Trophoblast cell (in vitro differentiated cells and primary cell): ENCODE data around the gene ATP13A3.

Source experiments
- DNase-seq, 2 donors: peaks; one replicate each; pipeline ENCODE4 v3.0.0-alpha.2; 2016
- H2AFZ ChIP-seq: 2 replicates; pipeline ENCODE4 v1.6.1; 2013; ENCODE audit warnings: low read length, moderate library complexity, mild to moderate bottlenecking; ENCODE audit not compliant: insufficient read depth, poor library complexity
- H2AK5ac ChIP-seq: 2 replicates; pipeline ENCODE4 v1.6.1; 2013; ENCODE audit warnings: mild to moderate bottlenecking, low read length
- H2BK120ac ChIP-seq: 2 replicates; pipeline ENCODE4 v1.6.1; 2013; ENCODE audit warnings: low read length, mild to moderate bottlenecking, moderate library complexity; ENCODE audit not compliant: insufficient read depth, poor library complexity
- H2BK12ac ChIP-seq: 2 replicates; pipeline ENCODE4 v1.6.1; 2013; ENCODE audit warnings: mild to moderate bottlenecking, low read length, moderate library complexity
- H2BK5ac ChIP-seq: 2 replicates; pipeline ENCODE4 v1.6.1; 2013; ENCODE audit warnings: low read length, low read depth, moderate library complexity, mild to moderate bottlenecking; ENCODE audit not compliant: poor library complexity
- H3K14ac ChIP-seq: 2 replicates; pipeline ENCODE4 v1.6.1; 2013; ENCODE audit warnings: mild to moderate bottlenecking, low read length
- H3K18ac ChIP-seq: 2 replicates; pipeline ENCODE4 v1.6.1; 2013; ENCODE audit warnings: mild to moderate bottlenecking, low read length
- H3K23ac ChIP-seq: 2 replicates; pipeline ENCODE4 v1.6.1; 2013; ENCODE audit warnings: low read length
- H3K27ac ChIP-seq: 2 replicates; pipeline ENCODE4 v1.5.1; 2013; ENCODE audit warnings: low read depth, mild to moderate bottlenecking, inconsistent platforms, low read length, moderate library complexity
- H3K27me3 ChIP-seq: 2 replicates; pipeline ENCODE4 v1.6.1; 2013; ENCODE audit warnings: inconsistent platforms, mild to moderate bottlenecking, low read length, moderate library complexity; ENCODE audit not compliant: insufficient read depth
- H3K36me3 ChIP-seq, 2 experiments: 1 replicate in 1 of 2; 2 replicates in 1 of 2; pipeline ENCODE4 v1.6.1; 2013; ENCODE audit warnings: low read length in 2 of 2, mild to moderate bottlenecking in 2 of 2, moderate library complexity in 1 of 2; ENCODE audit not compliant: insufficient read depth in 2 of 2, control insufficient read depth in 1 of 2
- H3K4ac ChIP-seq: 2 replicates; pipeline ENCODE4 v1.6.1; 2013; ENCODE audit warnings: low read depth, mild to moderate bottlenecking, low read length, moderate library complexity
- H3K4me1 ChIP-seq, 2 experiments: 1 replicate in 1 of 2; 2 replicates in 1 of 2; pipeline ENCODE4 v1.6.1; 2013; ENCODE audit warnings: low read length in 2 of 2, mild to moderate bottlenecking in 2 of 2, moderate library complexity in 1 of 2; ENCODE audit not compliant: insufficient read depth in 2 of 2, control insufficient read depth in 1 of 2
- H3K4me2 ChIP-seq: 2 replicates; pipeline ENCODE4 v1.6.1; 2013; ENCODE audit warnings: inconsistent platforms, mild to moderate bottlenecking, low read length, moderate library complexity
- H3K4me3 ChIP-seq: 2 replicates; pipeline ENCODE4 v1.5.1; 2013; ENCODE audit warnings: mild to moderate bottlenecking, low read depth, low read length, inconsistent platforms
- H3K79me1 ChIP-seq: one replicate; pipeline ENCODE4 v1.6.1; 2013; ENCODE audit warnings: low read length
- H3K79me2 ChIP-seq: 2 replicates; pipeline ENCODE4 v1.6.1; 2013; ENCODE audit warnings: low read length, mild to moderate bottlenecking; ENCODE audit not compliant: control insufficient read depth, insufficient read depth, poor library complexity
- H3K9ac ChIP-seq: 2 replicates; pipeline ENCODE4 v1.6.1; 2013; ENCODE audit warnings: mild to moderate bottlenecking, low read length
- H3K9me3 ChIP-seq: 2 replicates; pipeline ENCODE4 v1.6.1; 2013; ENCODE audit warnings: low read depth, mild to moderate bottlenecking, control low read depth, inconsistent platforms, low read length; ENCODE audit not compliant: insufficient read depth
- H4K12ac ChIP-seq: 2 replicates; pipeline ENCODE4 v1.6.1; 2013; ENCODE audit warnings: low read depth, mild to moderate bottlenecking, low read length, moderate library complexity
- H4K8ac ChIP-seq: 2 replicates; pipeline ENCODE4 v1.6.1; 2013; ENCODE audit warnings: low read depth, mild to moderate bottlenecking, low read length, moderate library complexity
- H4K91ac ChIP-seq: one replicate; pipeline ENCODE4 v1.6.1; 2013; ENCODE audit warnings: low read depth, mild to moderate bottlenecking, low read length, moderate library complexity
- WGBS: extraction: QIAGEN DNeasy Blood & Tissue Kit; methylation state at CpG from one replicate; pipeline ENCODE4 v1.1.7; 2013; ENCODE audit warnings: missing lambda C conversion rate; ENCODE audit not compliant: insufficient read length, insufficient coverage; ENCODE audit errors: extremely low coverage; 5-methylcytosine and 5-hydroxymethylcytosine counted together

Gene ATP13A3

DNA sequence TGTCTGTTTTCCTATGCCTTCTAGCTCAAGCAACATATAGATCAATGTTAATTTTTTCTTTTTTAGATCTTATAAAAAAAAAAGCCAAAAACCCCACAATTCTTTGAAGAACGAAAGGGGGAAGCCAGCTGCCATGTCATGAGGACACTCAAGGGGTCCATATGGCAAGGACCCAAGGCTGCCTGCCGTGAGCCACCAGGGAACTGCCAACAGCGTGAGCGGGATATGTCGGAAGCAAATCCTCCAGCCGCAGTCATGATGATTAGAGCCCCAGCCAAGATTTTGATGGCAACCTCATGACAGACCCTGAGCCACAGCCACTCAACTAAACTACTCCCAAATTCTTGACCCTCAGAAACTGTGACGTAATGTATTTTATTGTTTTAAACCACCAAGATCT, 94.2 kb downstream of the ATP13A3 start:
- Histone ChIP-seq H4K8ac (no peak overlapping the region), H3K79me2 (no peaks in the 10 kb centered on the region), H3K4me2 (no peak overlapping the region), H3K9me3 (no peaks in the 10 kb centered on the region), H3K18ac (no peak overlapping the region), H3K4me3 (no peak overlapping the region), H3K36me3 (no peaks in the 10 kb centered on the region), H3K27me3 (peaks cover 6% of the 10 kb centered on the region), H2BK5ac (no peak overlapping the region), H3K4me1 (no peaks in the 10 kb centered on the region), H3K14ac (no peak overlapping the region), H3K4ac (no peak overlapping the region), H2AFZ (no peak overlapping the region), H3K9ac (no peak overlapping the region), H3K27ac (no peak overlapping the region), H2BK120ac (no peak overlapping the region), H3K79me1 (no peaks in the 10 kb centered on the region), H3K23ac (no peak overlapping the region), H4K12ac (no peak overlapping the region), H2AK5ac (no peak overlapping the region), H4K91ac (no peak overlapping the region), H2BK12ac (no peak overlapping the region)
- DNase-seq = no peak
- no CpG with 5 or more reads among the region's 7 CpGs for WGBS

DNA sequence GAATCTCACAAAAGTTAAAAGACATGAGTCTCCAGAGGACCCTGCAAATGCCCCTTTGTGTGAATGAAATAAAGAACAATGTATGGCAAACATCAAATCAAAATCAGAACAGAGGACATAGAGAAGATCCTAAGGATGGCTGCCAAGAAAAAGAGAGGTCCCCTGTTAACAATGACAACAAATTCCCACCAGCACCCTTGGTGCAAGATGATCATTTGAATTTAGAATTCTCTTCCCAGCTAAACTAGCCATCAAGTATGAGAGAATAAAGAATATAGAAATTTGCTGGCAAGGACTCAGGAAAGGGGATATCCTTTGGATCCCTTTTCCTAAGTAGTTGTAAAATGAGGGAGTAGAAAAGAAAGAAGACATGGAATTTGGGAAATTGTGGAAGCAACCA, 96.0 kb downstream of the ATP13A3 start:
- Histone ChIP-seq H3K14ac (no peak overlapping the region), H2BK5ac (no peak overlapping the region), H3K9ac (no peak overlapping the region), H2AK5ac (no peak overlapping the region), H3K23ac (no peak overlapping the region), H4K91ac (no peak overlapping the region), H3K4me1 (peaks cover 0 to under 1% of the 10 kb centered on the region in 2 experiments), H3K79me2 (no peaks in the 10 kb centered on the region), H3K4me2 (no peak overlapping the region), H2BK12ac (no peak overlapping the region), H4K8ac (no peak overlapping the region), H2AFZ (no peak overlapping the region), H3K18ac (no peak overlapping the region), H3K27ac (no peak overlapping the region), H3K79me1 (no peaks in the 10 kb centered on the region), H3K27me3 (no peaks in the 10 kb centered on the region), H3K4ac (no peak overlapping the region), H3K4me3 (no peak overlapping the region), H4K12ac (no peak overlapping the region), H3K36me3 (no peaks in the 10 kb centered on the region), H3K9me3 (no peaks in the 10 kb centered on the region), H2BK120ac (no peak overlapping the region)
- no peak for DNase-seq

DNA sequence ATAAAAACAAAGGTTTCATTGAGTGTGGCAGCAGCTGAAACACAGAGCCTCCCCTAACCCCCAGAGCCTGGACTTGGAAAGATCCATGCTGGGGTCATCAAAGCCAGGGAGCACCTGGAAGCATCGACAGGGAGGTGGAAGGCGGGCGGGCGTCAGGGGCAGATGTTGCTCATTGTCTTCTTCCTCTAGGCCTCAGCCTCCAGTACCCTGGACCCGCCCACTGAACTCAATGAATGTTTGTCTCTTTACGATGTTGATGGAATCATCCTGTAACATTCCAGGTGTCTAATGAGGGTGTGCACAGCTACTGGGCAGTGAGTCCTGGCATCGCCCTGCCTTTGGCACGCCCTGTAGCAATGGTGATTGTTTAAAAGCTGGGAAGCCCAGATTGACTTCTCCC, 97.5 kb downstream of the ATP13A3 start:
- no peak overlapping the region for H2BK120ac ChIP-seq
- no peak for DNase-seq
- no peak overlapping the region for H3K4me3 ChIP-seq
- no peak overlapping the region for H3K27ac ChIP-seq
- no peak overlapping the region for H4K8ac ChIP-seq
- H3K4me2 ChIP-seq = no peak overlapping the region
- WGBS = no CpG with 5 or more reads among the region's 8 CpGs
- peaks cover 0 to 2% of the 10 kb centered on the region in 2 experiments for H3K4me1 ChIP-seq
- no peak overlapping the region for H2BK5ac ChIP-seq
- H4K91ac ChIP-seq = no peak overlapping the region
- H3K79me2 ChIP-seq = no peaks in the 10 kb centered on the region
- H3K14ac ChIP-seq = no peak overlapping the region
- no peak overlapping the region for H3K23ac ChIP-seq
- H3K18ac ChIP-seq = no peak overlapping the region
- no peaks in the 10 kb centered on the region for H3K9me3 ChIP-seq
- H4K12ac ChIP-seq = no peak overlapping the region
- no peaks in the 10 kb centered on the region for H3K36me3 ChIP-seq
- no peak overlapping the region for H3K9ac ChIP-seq
- no peak overlapping the region for H2BK12ac ChIP-seq
- no peak overlapping the region for H3K4ac ChIP-seq
- H2AFZ ChIP-seq = no peak overlapping the region
- no peaks in the 10 kb centered on the region for H3K27me3 ChIP-seq
- H3K79me1 ChIP-seq = no peaks in the 10 kb centered on the region
- no peak overlapping the region for H2AK5ac ChIP-seq

DNA sequence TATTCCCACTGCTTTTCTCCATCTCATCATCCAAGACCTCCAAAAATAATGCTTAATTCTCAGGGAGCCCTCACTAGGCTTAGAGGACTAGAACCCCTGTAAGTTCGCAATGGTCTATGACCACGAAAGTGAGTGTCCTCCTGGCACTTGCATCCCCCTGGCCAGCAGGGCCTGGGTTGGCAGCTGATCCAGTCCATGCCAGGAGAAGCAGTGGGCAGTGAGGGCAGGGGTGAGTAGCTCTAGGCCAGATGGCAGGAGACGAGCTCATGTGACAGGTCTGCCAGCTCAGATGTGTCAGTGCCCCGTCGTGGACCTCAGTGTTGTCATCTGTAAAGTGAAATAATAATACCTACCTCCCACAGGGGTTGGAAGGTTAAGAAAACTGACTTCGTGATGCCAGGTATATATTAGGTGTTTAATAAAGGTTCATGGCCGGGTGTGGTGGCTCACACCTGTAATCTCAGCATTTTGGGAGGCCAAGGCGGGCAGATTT, 98.8 kb downstream of the ATP13A3 start:
- Histone ChIP-seq H3K4ac (no peak overlapping the region), H3K27me3 (no peaks in the 10 kb centered on the region), H3K9me3 (no peaks in the 10 kb centered on the region), H4K12ac (no peak overlapping the region), H2AK5ac (no peak overlapping the region), H3K27ac (no peak overlapping the region), H2AFZ (no peak overlapping the region), H4K91ac (no peak overlapping the region), H3K79me2 (no peaks in the 10 kb centered on the region), H3K4me3 (no peak overlapping the region), H3K4me1 (peaks cover 0 to 2% of the 10 kb centered on the region in 2 experiments), H3K4me2 (no peak overlapping the region), H3K79me1 (no peaks in the 10 kb centered on the region), H2BK120ac (no peak overlapping the region), H3K18ac (no peak overlapping the region), H4K8ac (no peak overlapping the region), H2BK5ac (no peak overlapping the region), H3K14ac (no peak overlapping the region), H3K9ac (no peak overlapping the region), H3K36me3 (no peaks in the 10 kb centered on the region), H3K23ac (no peak overlapping the region), H2BK12ac (no peak overlapping the region)
- no CpG with 5 or more reads among the region's 8 CpGs for WGBS
- no peak for DNase-seq
